ENCODE data around the gene TACC3.

TACC3 gene

DNA sequence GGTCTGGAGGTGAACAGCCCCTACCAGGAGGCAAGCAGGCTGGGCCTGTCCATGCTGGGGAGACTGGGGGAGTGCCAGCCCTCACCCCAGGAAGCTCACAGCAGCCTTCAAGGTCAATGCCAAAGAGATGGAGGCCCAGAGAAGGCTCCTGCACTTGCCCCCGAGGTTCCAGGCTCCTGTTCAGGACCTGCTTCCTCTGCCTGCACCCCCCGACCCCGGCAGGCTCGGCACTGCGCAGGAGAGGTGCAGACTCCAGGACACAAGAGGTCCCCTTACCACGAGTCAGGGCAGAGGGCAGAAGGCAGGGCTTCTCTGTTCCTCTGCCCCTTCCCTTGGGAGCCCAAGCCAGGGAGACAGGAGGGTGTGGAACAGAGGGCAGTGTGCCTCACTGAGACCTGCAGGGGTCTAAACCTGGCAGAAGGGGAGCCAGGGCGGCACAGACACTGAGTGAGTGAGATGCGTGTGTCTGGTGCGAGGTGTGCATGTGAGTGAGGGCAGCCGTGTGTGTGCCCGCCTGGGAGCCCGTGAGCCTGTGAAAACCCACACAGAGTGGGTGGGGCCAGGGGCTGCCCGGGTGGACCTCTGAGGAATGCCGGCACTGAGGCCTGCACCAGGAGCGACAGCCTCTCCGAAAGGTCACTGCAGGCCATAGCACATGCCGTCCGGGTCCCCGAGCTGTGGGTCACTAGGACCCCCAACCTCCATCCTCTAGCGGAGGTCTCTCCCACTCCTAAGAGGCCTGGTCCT lies 41.1 kb downstream of the TACC3 start:
- DNase-seq, result no peak

DNA sequence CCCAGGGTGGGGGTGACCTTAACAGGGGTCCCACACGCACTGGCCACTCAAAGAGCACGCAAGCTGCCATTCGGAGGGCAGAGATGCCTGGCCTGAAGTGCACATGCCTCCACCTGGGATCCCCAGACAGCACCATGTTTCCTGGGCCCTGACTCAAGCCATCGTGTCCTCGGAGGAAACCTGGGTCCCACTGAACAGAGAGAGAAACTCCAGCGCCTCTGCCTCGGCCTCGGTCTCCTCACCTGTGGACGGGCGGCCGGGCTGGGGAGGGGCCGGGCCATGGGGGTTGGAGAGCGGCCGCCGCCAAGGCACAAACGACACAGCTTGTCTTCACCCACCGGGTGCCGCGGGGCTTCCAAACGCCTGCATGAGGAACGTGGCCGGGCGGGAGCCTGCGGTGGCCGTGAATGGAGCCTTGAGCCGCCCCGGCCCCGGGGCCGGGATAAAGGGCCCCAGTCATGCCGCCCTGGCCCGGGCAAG lies 41.8 kb downstream of the TACC3 start:
- DNase-seq, result no peak

DNA sequence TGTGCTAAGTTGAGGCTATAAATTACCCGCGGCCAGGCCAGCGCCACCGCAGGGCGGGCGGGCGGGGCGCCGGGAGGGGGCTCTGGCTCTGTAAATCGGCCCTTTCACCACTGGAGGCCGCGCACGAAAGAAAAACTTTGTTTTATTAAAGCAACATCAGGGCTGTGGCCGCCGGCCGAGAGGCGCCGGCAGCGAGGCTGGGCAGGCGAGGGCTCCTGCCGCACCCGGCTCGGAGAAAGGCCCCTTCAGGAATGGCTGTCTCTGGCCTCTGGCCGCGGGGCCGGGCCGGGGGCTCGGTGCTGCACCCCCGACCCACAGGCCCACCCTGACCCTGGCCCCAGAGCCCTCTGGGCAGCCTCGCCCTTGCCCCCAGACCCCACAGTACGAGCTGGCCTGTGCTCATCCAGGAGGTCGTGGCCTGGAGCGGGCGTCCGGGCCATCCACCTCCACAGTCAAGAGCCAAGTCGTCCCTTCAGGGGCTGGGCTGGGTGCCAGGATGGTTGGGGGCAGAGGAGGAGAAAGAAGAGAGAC lies 42.3 kb downstream of the TACC3 start:
- no peak for DNase-seq

DNA sequence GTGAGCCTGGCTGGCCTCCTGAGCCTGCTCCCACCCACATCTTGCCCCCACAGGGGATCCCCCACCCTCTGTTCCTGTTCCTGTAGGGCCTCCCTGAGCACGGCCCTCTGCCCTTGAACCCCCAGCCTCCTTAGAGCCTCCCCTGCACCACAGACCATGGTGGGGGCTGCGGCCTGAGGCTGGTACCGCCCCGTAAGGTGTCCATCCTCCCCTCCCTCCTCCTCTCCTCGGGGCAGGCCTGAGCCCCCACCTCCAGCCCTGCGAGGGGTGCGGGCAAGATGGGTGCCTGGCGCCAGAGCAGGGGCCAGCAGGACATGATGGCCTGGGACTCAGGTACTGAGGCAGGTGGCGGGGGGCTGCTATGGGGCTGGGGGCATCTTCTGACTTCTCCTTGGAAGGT lies 43.3 kb downstream of the TACC3 start:
- DNase-seq, result no peak

GRCh38 chr4:1765409-1766072 lies 44.2 kb downstream of the TACC3 start:
- no peak for DNase-seq

- no peak for DNase-seq
Observed at GRCh38 chr4:1766106-1767060, 45.1 kb downstream of the TACC3 start.

- no peak for DNase-seq
Observed at GRCh38 chr4:1767061-1767769, 45.9 kb downstream of the TACC3 start.

DNA sequence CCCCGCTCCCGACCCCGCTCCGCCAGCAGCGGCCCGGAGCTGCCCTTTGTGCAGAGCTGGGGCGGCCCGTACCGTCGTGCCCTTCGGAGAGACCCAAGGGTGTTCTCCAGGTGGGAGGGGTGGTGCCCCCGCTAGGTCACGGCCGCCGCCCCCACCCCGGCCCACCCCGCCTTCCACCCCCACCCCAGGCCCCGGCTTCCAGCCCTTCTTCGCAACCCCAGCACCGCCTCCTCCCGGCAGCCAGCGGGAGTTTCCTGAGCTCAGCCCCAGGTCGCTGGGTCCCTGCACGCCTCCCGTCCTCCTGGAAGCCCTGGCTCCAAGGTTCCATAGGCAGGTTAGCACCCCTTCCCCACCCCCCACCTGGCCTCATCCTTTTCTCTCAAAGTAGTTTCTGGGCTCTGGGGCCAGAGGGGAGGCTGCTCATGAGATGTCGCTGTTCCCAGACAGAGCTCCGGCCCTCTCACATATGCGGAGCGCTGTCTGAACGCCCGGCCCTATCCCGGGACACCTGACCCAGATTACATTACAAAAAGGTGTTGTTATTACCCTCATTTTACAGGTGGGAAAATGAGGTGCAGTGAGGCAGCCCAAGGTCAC lies 46.5 kb downstream of the TACC3 start:
- DNase-seq, result no peak

DNA sequence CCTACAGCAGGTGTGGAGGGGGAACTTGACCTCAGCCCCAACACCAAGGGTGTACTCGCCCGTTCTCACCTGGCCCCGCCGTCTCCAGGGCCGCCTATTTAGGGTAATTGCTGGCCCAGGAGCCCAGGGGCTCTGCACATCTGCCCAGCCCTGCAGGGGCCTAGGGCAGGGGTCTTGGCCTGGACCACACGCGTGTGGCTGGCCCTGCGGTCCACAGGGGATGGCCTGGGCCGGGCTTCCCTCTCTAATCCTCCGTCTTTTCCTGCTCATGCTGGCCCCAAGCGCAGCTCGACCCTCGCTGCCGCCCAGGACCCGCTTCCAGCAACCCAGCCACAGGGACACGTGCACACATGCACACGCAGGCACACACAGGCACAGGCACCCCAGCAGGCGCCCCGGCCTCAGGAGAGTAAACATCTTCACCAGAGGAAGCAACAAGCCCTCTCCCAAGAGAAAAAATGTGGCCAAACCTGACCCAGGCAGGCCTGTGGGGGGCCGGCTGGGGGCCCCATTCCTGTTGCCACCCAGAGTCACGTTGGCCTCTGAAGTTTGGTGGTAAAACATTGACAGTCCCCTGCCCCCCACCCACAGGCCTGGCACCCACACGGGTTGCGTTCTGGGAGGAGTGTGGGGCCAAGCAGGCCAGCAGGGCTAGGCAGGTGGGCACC lies 47.2 kb downstream of the TACC3 start:
- no peak for DNase-seq

GRCh38 chr4:1769692-1770091 lies 48.4 kb downstream of the TACC3 start:
- DNase-seq, result no peak

DNA sequence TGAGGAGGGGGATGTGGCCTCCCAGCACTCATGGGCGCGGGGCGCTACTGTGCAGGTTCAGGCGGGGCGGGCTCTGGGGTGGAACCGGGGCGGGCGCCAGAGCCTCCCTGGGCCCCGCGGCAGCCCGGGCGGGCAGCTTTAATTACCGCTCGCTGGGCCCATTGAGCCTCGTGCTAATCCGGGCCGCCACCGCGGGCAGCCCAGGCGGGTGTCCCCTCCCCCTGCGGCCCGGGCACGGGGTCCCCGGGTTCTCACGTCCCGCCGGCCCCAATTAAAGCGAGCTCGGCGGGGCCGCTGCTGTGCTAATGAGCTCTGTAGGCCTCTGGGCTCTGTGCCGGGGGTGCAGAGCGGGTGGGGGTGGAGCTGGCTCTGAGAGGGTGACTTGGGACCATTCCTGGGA lies 48.9 kb downstream of the TACC3 start:
- no peak for DNase-seq

- DNase-seq, result no peak
Observed at GRCh38 chr4:1770791-1771231, 49.5 kb downstream of the TACC3 start.

GRCh38 chr4:1771555-1772305 lies 50.4 kb downstream of the TACC3 start:
- DNase-seq, result no peak

GRCh38 chr4:1772853-1773538 lies 51.7 kb downstream of the TACC3 start:
- DNase-seq, result no peak

DNA sequence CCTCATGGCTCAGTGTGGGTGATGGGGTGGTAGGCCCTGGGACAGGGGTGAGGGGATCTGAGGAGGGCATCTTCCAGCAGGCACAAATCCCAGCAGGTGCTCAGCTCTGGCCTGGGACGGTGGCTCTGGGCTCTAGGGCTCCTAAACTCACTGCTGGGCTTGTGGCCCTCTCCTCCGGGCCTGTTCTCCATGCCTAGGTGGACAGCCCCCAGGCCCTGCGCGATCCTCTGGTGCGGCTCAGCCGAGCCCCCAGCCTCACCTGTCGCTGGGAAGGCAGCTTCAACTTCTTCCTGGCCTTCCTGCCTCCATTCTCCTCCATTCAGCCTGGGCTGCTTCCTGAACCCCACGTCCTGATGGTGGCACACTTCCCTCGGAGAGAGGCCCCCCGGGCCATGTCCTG lies 52.4 kb downstream of the TACC3 start:
- no peak for DNase-seq

DNA sequence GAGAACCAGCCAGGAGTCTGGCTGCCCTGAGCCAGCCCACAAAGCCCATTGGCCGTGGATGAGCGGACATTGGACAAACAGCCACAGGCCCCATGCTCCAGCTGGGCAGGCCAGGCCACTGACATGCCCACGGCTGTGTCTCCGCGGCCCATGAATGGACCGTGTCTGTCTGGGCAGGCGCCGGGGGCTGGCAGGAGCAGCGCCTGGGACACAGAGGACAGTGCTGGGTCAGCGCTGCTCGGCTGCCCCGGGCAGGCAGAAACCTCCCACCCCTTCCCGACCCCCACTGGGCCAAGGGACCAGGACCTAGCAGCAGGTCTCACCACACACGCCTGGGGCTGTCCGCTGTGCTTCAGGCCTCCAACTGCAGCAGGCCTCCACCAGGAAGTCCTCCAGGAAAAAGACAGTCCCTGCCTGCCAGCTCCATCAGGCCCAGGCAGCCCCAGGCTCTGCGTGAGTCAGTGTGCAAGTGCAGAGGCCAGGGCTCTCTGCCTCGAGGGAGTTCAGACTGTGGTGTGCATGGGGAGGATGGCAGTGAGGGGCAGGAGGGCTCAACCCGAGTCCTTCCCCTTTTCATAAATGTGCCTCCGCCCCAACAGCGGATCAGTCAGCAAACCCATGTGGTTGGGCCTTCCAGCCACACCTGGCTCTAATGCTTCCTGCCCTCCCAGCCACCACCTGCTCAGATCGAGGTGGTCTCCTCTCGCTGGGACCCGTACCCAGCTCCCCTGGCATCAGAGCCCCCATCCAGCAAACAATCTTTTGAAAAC lies 54.6 kb downstream of the TACC3 start:
- no peak for DNase-seq

DNA sequence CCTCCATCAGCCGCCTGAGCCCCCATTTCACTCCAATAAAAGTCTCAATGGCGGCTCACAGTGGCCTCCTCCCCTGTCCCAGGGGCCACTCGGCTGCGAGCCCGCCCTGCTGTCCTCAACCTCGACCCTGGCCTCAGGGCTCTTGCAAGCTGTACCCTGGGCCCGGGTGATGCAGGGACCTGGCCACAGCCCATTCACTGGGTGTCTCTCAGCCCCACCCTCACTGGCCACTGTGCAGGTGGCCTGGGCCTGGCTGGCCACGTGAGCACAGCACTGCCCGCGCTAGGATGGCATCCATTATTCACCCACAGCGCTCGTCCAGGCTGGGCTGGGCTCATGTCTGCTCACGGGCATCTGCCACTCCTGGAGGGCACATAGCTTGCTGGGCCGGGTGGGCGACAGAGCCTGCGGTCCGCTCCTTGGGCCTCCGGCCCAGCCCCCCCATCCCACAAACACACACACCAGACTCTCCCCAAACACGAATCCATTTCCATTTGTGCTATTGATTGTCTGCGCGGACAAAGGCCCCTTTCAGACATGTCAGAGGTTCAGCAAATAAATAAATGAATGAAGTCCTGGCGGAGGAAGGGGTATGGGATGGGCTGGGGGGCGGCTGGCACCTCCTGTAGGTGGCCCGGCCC lies 55.3 kb downstream of the TACC3 start:
- DNase-seq, result no peak

GRCh38 chr4:1777822-1778641 lies 56.7 kb downstream of the TACC3 start:
- DNase-seq, result no peak
